GM21619 (cell line): ENCODE measurements around the gene CNST.
"Not testable (repeated sequence)": the region's sequence is repeated elsewhere in the genome, so short reads cannot be mapped to it uniquely, and the experiment has no call there.

Source experiments
- ATAC-seq: cut with Tn5 transposase; IDR thresholded peaks from one replicate; pipeline ENCODE4 v1.9.1; 2021; ENCODE audit not compliant: unreplicated experiment

Gene CNST

GRCh38 chr1:246583448-246584185 is 17.4 kb downstream of the CNST start:
- ATAC-seq: no peak

GRCh38 chr1:246587032-246587431 is 20.8 kb downstream of the CNST start:
- ATAC-seq: no peak

GRCh38 chr1:246587606-246588005 is 21.4 kb downstream of the CNST start:
- ATAC-seq: no peak

- no peak for ATAC-seq
Measured at GRCh38 chr1:246588159-246588721, 22.0 kb downstream of the CNST start.

- ATAC-seq: not testable (repeated sequence)
Measured at GRCh38 chr1:246589919-246590318, 23.7 kb downstream of the CNST start.

GRCh38 chr1:246591047-246591446 is 24.8 kb downstream of the CNST start:
- ATAC-seq: peak; percentile 42

- peak; percentile 97 for ATAC-seq
Measured at GRCh38 chr1:246591504-246591903, 25.2 kb downstream of the CNST start.

GRCh38 chr1:246591958-246592357 is 25.7 kb downstream of the CNST start:
- ATAC-seq: no peak

- no peak for ATAC-seq
Measured at GRCh38 chr1:246592695-246593094, 26.4 kb downstream of the CNST start.

- ATAC-seq: no peak
Measured at GRCh38 chr1:246595146-246595545, 28.9 kb downstream of the CNST start.

- no peak for ATAC-seq
Measured at GRCh38 chr1:246597340-246597739, 31.1 kb downstream of the CNST start.

- ATAC-seq: no peak
Measured at GRCh38 chr1:246597971-246598370, 31.7 kb downstream of the CNST start.

GRCh38 chr1:246599315-246599714 is 33.1 kb downstream of the CNST start:
- no peak for ATAC-seq

GRCh38 chr1:246600579-246600978 is 34.3 kb downstream of the CNST start:
- ATAC-seq: no peak

GRCh38 chr1:246602194-246602593 is 35.9 kb downstream of the CNST start:
- no peak for ATAC-seq

- ATAC-seq: not testable (repeated sequence)
Measured at GRCh38 chr1:246605231-246605630, 39.0 kb downstream of the CNST start.

GRCh38 chr1:246607462-246607861 is 41.2 kb downstream of the CNST start:
- ATAC-seq: no peak

- no peak for ATAC-seq
Measured at GRCh38 chr1:246608616-246609376, 42.5 kb downstream of the CNST start.

GRCh38 chr1:246609632-246610031 is 43.4 kb downstream of the CNST start:
- ATAC-seq: no peak

- ATAC-seq: no peak
Measured at GRCh38 chr1:246613096-246613758, 47.0 kb downstream of the CNST start.

- ATAC-seq: no peak
Measured at GRCh38 chr1:246617156-246617555, 50.9 kb downstream of the CNST start.

GRCh38 chr1:246617768-246618167 is 51.5 kb downstream of the CNST start:
- no peak for ATAC-seq
